ENCODE results near the gene NDST3. TPM values are rescaled to one million over a fixed set of nuclear protein-coding genes. Genes with fewer than 3 reads are reported as not detected.

Gene NDST3
- total and polyA plus RNA-seq, 2 of the 13 experiments (the other 11 are each of a cell fraction or from before 2014, with no cell fraction given) = not detected

DNA sequence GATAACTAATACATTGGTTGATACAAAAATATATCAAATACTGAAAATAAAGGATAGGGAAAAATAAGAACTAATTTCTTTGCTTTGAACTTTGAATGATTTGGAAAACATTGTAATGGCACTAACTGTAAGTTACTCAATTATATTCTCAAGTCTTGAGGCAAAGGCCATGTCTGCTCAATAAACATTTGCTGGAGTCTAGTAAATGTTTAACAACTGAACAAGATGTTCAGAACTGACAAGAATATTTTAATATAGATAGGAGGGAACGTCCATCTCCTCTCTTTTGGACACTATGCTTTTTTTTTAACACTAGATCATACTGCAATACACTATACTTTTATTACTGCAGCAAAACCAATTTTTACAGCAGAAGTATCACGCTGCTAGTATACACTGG, 242.3 kb downstream of the NDST3 start:
- ChIA-PET CTCF (ENCODE audit: low intra/inter-chr PET ratio, low total read pairs) (no interaction called here), POLR2A (no interaction called here)
- peak overlapping the region; percentile 76 for H3K4me2 ChIP-seq (ENCODE audit: low read depth, low read length)
- WGBS (ENCODE audit: low lambda C conversion rate) = 2% methylated on average over 2 of the region's 2 CpGs
- H4K20me1 ChIP-seq (ENCODE audit: insufficient read depth, low read length) = peaks cover 17% of the 10 kb centered on the region
- peaks cover 0 to 1% of the 10 kb centered on the region in 2 experiments; a peak in 1 of 5 replicates for H3K36me3 ChIP-seq (replicated peaks in 1 of 2; ENCODE audit: control insufficient read depth in 1 of 2, insufficient read depth in 2 of 2, low read length in 2 of 2)
- BruUV-seq (replicated peaks) = no TSS peak
- peak overlapping the region in 2 of 3 experiments; percentile 70 to 87; a peak in 3 of 6 replicates for H3K4me3 ChIP-seq (replicated peaks in 1 of 3; ENCODE audit: insufficient read depth in 1 of 3, low read depth in 2 of 3, low read length in 3 of 3)
- H3K4me1 ChIP-seq (ENCODE audit: insufficient read depth, low read length) = peaks cover 36% of the 10 kb centered on the region
- no peaks in the 10 kb centered on the region for H3K9me3 ChIP-seq (ENCODE audit: low read length)
- FAIRE-seq = no peak
- peak overlapping the region; percentile 77 for H3K27ac ChIP-seq (ENCODE audit: extremely low read length, insufficient read depth, low read length)
- intact Hi-C loops (cut with micrococcal nuclease; ENCODE audit: unreplicated experiment) (no loop called here), in situ Hi-C loops (cut with HindIII; ENCODE audit: extremely low pct_ligation_motif_present, low pct_unique_long_range_greater_than_20kb) (loop anchor here (10.0 kb wide), 1 partner anchor 202 kb away; no protein-coding TSS in a partner anchor)
- H3K27me3 ChIP-seq (ENCODE audit: control insufficient read depth in 1 of 2, insufficient read depth in 2 of 2, low read length in 2 of 2) = no peaks in the 10 kb centered on the region; a peak in 1 of 5 replicates
- TF ChIP-seq GATAD2A (CRISPR knock-in tag; IDR thresholded peaks at IDR 0.05) (no peak; the same call in 1 of the 2 replicates), HNF1A (IDR thresholded peaks at IDR 0.05; ENCODE audit: low read depth) (0 out of 2 replicates have a peak, but pooled peaks have one; percentile 30), HNF1A (CRISPR knock-in tag; IDR thresholded peaks at IDR 0.05; ENCODE audit: borderline replicate concordance) (no peak), CEBPG (CRISPR knock-in tag; IDR thresholded peaks at IDR 0.05) (0 out of 2 replicates have a peak, but pooled peaks have one; percentile 27), SMAD3 (CRISPR knock-in tag; IDR thresholded peaks at IDR 0.05) (0 out of 2 replicates have a peak, but pooled peaks have one; percentile 3), MLX (CRISPR knock-in tag; IDR thresholded peaks at IDR 0.05) (no peak), NFYB (CRISPR knock-in tag; IDR thresholded peaks at IDR 0.05) (no peak), ZGPAT (CRISPR knock-in tag; IDR thresholded peaks at IDR 0.05) (0 out of 2 replicates have a peak, but pooled peaks have one; percentile 9)
- TF ChIP-seq, protein P1, sequence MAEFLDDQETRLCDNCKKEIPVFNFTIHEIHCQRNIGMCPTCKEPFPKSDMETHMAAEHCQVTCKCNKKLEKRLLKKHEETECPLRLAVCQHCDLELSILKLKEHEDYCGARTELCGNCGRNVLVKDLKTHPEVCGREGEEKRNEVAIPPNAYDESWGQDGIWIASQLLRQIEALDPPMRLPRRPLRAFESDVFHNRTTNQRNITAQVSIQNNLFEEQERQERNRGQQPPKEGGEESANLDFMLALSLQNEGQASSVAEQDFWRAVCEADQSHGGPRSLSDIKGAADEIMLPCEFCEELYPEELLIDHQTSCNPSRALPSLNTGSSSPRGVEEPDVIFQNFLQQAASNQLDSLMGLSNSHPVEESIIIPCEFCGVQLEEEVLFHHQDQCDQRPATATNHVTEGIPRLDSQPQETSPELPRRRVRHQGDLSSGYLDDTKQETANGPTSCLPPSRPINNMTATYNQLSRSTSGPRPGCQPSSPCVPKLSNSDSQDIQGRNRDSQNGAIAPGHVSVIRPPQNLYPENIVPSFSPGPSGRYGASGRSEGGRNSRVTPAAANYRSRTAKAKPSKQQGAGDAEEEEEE (CRISPR knock-in tag; IDR thresholded peaks at IDR 0.05; ENCODE audit: borderline replicate concordance) = no peak
- TF ChIP-seq, protein P2, sequence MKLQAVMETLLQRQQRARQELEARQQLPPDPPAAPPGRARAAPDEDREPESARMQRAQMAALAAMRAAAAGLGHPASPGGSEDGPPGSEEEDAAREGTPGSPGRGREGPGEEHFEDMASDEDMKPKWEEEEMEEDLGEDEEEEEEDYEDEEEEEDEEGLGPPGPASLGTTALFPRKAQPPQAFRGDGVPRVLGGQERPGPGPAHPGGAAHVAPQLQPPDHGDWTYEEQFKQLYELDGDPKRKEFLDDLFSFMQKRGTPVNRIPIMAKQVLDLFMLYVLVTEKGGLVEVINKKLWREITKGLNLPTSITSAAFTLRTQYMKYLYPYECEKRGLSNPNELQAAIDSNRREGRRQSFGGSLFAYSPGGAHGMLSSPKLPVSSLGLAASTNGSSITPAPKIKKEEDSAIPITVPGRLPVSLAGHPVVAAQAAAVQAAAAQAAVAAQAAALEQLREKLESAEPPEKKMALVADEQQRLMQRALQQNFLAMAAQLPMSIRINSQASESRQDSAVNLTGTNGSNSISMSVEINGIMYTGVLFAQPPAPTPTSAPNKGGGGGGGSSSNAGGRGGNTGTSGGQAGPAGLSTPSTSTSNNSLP (IDR thresholded peaks at IDR 0.05; ENCODE audit: low read depth, low read length) = 0 out of 2 replicates have a peak, but pooled peaks have one; percentile 43
- TF ChIP-seq, protein P3, sequence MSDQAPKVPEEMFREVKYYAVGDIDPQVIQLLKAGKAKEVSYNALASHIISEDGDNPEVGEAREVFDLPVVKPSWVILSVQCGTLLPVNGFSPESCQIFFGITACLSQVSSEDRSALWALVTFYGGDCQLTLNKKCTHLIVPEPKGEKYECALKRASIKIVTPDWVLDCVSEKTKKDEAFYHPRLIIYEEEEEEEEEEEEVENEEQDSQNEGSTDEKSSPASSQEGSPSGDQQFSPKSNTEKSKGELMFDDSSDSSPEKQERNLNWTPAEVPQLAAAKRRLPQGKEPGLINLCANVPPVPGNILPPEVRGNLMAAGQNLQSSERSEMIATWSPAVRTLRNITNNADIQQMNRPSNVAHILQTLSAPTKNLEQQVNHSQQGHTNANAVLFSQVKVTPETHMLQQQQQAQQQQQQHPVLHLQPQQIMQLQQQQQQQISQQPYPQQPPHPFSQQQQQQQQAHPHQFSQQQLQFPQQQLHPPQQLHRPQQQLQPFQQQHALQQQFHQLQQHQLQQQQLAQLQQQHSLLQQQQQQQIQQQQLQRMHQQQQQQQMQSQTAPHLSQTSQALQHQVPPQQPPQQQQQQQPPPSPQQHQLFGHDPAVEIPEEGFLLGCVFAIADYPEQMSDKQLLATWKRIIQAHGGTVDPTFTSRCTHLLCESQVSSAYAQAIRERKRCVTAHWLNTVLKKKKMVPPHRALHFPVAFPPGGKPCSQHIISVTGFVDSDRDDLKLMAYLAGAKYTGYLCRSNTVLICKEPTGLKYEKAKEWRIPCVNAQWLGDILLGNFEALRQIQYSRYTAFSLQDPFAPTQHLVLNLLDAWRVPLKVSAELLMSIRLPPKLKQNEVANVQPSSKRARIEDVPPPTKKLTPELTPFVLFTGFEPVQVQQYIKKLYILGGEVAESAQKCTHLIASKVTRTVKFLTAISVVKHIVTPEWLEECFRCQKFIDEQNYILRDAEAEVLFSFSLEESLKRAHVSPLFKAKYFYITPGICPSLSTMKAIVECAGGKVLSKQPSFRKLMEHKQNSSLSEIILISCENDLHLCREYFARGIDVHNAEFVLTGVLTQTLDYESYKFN (CRISPR knock-in tag; conservative IDR thresholded peaks at IDR 0.05) = peak; percentile 48
- H3K79me2 ChIP-seq (ENCODE audit: insufficient read depth, low read length) = peaks cover 19% of the 10 kb centered on the region
- DNase-seq (ENCODE audit: low spot score) = peak; percentile 21
- ATAC-seq = peak; percentile 21
- H2AFZ ChIP-seq (ENCODE audit: low read length) = no peak overlapping the region
- no peak overlapping the region for H3K9ac ChIP-seq (ENCODE audit: insufficient read depth, low read depth, low read length)
